GM19238 (cell line): ENCODE results near the gene ZBTB46.

Experiments used
- DNase-seq: peaks from one replicate; pipeline ENCODE4 v3.0.0; 2011; ENCODE audit warnings: low spot score; ENCODE audit not compliant: insufficient read length

Gene ZBTB46

GRCh38 chr20:63706852-63707557 lies 124.1 kb downstream of the ZBTB46 start:
- DNase-seq, result peak; percentile 51

GRCh38 chr20:63706027-63706695 lies 124.9 kb downstream of the ZBTB46 start:
- DNase-seq, result peak; percentile 0

- no peak for DNase-seq
These were observed 125.6 kb downstream of the ZBTB46 start for GRCh38 chr20:63705232-63706026.

- no peak for DNase-seq
These were observed 126.3 kb downstream of the ZBTB46 start for GRCh38 chr20:63704749-63705117.

GRCh38 chr20:63703976-63704748 lies 126.9 kb downstream of the ZBTB46 start:
- no peak for DNase-seq

- DNase-seq, result no peak
These were observed 127.5 kb downstream of the ZBTB46 start for GRCh38 chr20:63703471-63703975.

GRCh38 chr20:63702751-63703470 lies 128.2 kb downstream of the ZBTB46 start:
- no peak for DNase-seq

- DNase-seq, result peak; percentile 4
These were observed 128.9 kb downstream of the ZBTB46 start for GRCh38 chr20:63702036-63702665.

GRCh38 chr20:63701329-63702035 lies 129.6 kb downstream of the ZBTB46 start:
- DNase-seq, result peak; percentile 2

GRCh38 chr20:63701051-63701328 lies 130.1 kb downstream of the ZBTB46 start:
- no peak for DNase-seq

GRCh38 chr20:63700199-63701050 lies 130.6 kb downstream of the ZBTB46 start:
- DNase-seq, result no peak

GRCh38 chr20:63699466-63700198 lies 131.4 kb downstream of the ZBTB46 start:
- DNase-seq, result no peak

- no peak for DNase-seq
These were observed 132.2 kb downstream of the ZBTB46 start for GRCh38 chr20:63698739-63699465.

- DNase-seq, result no peak
These were observed 133.1 kb downstream of the ZBTB46 start for GRCh38 chr20:63697868-63698545.

GRCh38 chr20:63697357-63697867 lies 133.7 kb downstream of the ZBTB46 start:
- no peak for DNase-seq

GRCh38 chr20:63696628-63697356 lies 134.3 kb downstream of the ZBTB46 start, which contains the start of gene TNFRSF6B:
TSS of gene TNFRSF6B (plus strand) at chr20:63696652. CDS start at chr20:63696768, 116 bp downstream.
- DNase-seq, result no peak
